Measurements from ENCODE around the gene DHRSX.
"Not testable (repeated sequence)": the region's sequence is repeated elsewhere in the genome, so short reads cannot be mapped to it uniquely, and the experiment has no call there.

Gene DHRSX

DNA sequence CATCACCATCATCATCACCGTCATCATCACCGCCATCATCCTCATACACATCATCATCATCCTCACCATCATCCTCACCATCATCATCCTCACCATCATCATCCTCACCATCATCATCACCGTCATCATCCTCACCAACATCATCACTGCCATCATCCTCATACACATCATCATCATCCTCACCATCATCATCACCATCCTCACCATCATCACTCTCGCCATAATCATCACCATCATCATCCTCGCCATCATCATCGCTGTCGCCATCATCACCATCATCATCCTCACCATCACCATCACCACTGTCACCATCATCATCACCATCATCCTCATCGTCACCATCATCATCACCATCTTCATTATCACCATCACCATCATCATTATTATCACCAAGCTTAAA is 19.8 kb upstream of the DHRSX start (continued):
- no peak for TF ChIP-seq ZNF677 (tag by site-specific recombination; IDR thresholded peaks at IDR 0.05)

DNA sequence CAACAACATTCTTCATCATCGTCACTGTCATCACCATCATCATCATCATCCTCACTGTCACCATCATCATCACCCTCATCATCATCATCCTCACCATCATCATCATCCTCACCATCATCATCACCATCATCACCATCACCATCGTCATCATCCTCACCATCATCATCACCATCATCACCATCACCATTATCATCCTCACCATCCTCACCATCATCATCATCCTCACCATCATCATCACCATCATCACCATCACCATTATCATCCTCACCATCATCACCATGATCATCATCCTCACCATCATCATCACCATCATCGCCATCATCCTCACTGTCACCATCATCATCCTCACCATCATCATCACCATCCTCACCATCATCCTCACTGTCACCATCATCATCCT is 18.9 kb upstream of the DHRSX start:
- H3K9me3 ChIP-seq (ENCODE audit: control insufficient read depth, insufficient read depth, low read depth, low read length); H3K4me1 ChIP-seq (ENCODE audit: control insufficient read depth, insufficient read depth, low read length); H3K36me3 ChIP-seq (ENCODE audit: control insufficient read depth in 2 of 2, insufficient read depth in 1 of 2, low read length in 2 of 2); H3K4me3 ChIP-seq (ENCODE audit: low read depth, low read length); CTCF ChIA-PET; H3K27ac ChIP-seq (ENCODE audit: extremely low read depth, low read depth, low read length); POLR2A ChIA-PET: not testable (repeated sequence)
- TF ChIP-seq, protein P1, sequence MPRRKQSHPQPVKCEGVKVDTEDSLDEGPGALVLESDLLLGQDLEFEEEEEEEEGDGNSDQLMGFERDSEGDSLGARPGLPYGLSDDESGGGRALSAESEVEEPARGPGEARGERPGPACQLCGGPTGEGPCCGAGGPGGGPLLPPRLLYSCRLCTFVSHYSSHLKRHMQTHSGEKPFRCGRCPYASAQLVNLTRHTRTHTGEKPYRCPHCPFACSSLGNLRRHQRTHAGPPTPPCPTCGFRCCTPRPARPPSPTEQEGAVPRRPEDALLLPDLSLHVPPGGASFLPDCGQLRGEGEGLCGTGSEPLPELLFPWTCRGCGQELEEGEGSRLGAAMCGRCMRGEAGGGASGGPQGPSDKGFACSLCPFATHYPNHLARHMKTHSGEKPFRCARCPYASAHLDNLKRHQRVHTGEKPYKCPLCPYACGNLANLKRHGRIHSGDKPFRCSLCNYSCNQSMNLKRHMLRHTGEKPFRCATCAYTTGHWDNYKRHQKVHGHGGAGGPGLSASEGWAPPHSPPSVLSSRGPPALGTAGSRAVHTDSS (tag by site-specific recombination; IDR thresholded peaks at IDR 0.05) = peak; percentile 99

- Histone ChIP-seq H3K36me3 (ENCODE audit: control insufficient read depth in 2 of 2, insufficient read depth in 1 of 2, low read length in 2 of 2) (no peaks in the 10 kb centered on the region), H3K9me3 (ENCODE audit: control insufficient read depth, insufficient read depth, low read depth, low read length) (no peaks in the 10 kb centered on the region), H3K27ac (ENCODE audit: extremely low read depth, low read depth, low read length) (no peak overlapping the region), H3K4me1 (ENCODE audit: control insufficient read depth, insufficient read depth, low read length) (no peaks in the 10 kb centered on the region), H3K4me3 (ENCODE audit: low read depth, low read length) (no peak overlapping the region)
- ChIA-PET POLR2A (no interaction called here), CTCF (no interaction called here)
- TF ChIP-seq, protein P2, sequence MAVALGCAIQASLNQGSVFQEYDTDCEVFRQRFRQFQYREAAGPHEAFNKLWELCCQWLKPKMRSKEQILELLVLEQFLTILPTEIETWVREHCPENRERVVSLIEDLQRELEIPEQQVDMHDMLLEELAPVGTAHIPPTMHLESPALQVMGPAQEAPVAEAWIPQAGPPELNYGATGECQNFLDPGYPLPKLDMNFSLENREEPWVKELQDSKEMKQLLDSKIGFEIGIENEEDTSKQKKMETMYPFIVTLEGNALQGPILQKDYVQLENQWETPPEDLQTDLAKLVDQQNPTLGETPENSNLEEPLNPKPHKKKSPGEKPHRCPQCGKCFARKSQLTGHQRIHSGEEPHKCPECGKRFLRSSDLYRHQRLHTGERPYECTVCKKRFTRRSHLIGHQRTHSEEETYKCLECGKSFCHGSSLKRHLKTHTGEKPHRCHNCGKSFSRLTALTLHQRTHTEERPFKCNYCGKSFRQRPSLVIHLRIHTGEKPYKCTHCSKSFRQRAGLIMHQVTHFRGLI (tag by site-specific recombination; IDR thresholded peaks at IDR 0.05) = no peak
- no peak for TF ChIP-seq ZFP37 (tag by site-specific recombination; IDR thresholded peaks at IDR 0.05)
- TF ChIP-seq ZIC2 (tag by site-specific recombination; IDR thresholded peaks at IDR 0.05) = no peak
- TF ChIP-seq ZBTB21 (tag by site-specific recombination; IDR thresholded peaks at IDR 0.05) = no peak
- no peak for TF ChIP-seq ZNF600 (tag by site-specific recombination; IDR thresholded peaks at IDR 0.05)
- TF ChIP-seq ZNF777 (tag by site-specific recombination; IDR thresholded peaks at IDR 0.05; ENCODE audit: borderline replicate concordance) = no peak
- TF ChIP-seq SP2 (tag by site-specific recombination; IDR thresholded peaks at IDR 0.05) = no peak
- no peak for TF ChIP-seq TSHZ1 (tag by site-specific recombination; IDR thresholded peaks at IDR 0.05; ENCODE audit: borderline replicate concordance)
- no peak for TF ChIP-seq PRDM2 (tag by site-specific recombination; IDR thresholded peaks at IDR 0.05; ENCODE audit: borderline replicate concordance)
- TF ChIP-seq GLIS2 (tag by site-specific recombination; IDR thresholded peaks at IDR 0.05) = no peak
- no peak for TF ChIP-seq ZNF354C (tag by site-specific recombination; IDR thresholded peaks at IDR 0.05; ENCODE audit: borderline replicate concordance, low read depth)
- TF ChIP-seq GLI4 (tag by site-specific recombination; IDR thresholded peaks at IDR 0.05) = no peak
- TF ChIP-seq ZNF623 (tag by site-specific recombination; IDR thresholded peaks at IDR 0.05) = no peak
Measured at GRCh38 chrX:2517055-2517454, 16.3 kb upstream of the DHRSX start.

Measured in HEK293 (cell line).